ENCODE measurements around the gene INPP4A. TPM values are rescaled to one million over a fixed set of nuclear protein-coding genes. Genes with fewer than 3 reads are reported as not detected.

The INPP4A gene
- total RNA-seq, 1 donor = 26.8 TPM

- TF ChIP-seq CTCF (IDR thresholded peaks at IDR 0.05; ENCODE audit: insufficient read depth, low read depth, low read length) = no peak
- no peak for DNase-seq (ENCODE audit: low read depth)
- no peak overlapping the region for H3K4me3 ChIP-seq (ENCODE audit: low read depth, low read length)
These were observed 37.7 kb downstream of the INPP4A start for GRCh38 chr2:98482362-98482761.

GRCh38 chr2:98483257-98483861 is 38.7 kb downstream of the INPP4A start:
- H3K4me3 ChIP-seq (ENCODE audit: low read depth, low read length) = no peak overlapping the region
- DNase-seq (ENCODE audit: low read depth) = no peak
- no peak for TF ChIP-seq CTCF (IDR thresholded peaks at IDR 0.05; ENCODE audit: insufficient read depth, low read depth, low read length)

DNA sequence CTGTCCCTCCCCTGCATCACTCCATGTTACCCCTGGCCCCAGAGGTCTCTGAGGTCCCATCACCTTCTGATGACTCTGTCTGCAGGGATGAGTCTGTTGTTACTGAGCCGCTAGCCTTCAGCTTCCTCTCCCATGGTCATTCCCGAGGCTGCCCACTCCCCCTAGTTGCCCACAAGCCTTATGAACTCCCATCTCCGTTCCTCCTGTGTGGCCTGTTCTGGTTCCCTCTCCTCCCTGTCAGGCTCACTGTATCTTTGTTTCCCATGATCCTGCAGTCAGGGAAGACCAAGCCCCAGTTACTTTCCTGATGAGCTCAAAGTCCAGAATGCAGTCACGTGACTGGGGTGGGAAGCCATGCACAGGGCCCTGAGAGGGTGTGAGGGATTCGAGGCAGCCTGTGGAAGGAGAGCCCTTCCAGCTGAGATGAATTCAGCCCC is 39.5 kb downstream of the INPP4A start:
- no peak for TF ChIP-seq CTCF (IDR thresholded peaks at IDR 0.05; ENCODE audit: insufficient read depth, low read depth, low read length)
- H3K4me3 ChIP-seq (ENCODE audit: low read depth, low read length) = no peak overlapping the region
- no peak for DNase-seq (ENCODE audit: low read depth)

- no peak for DNase-seq (ENCODE audit: low read depth)
- H3K4me3 ChIP-seq (ENCODE audit: low read depth, low read length) = no peak overlapping the region
- no peak for TF ChIP-seq CTCF (IDR thresholded peaks at IDR 0.05; ENCODE audit: insufficient read depth, low read depth, low read length)
These were observed 40.2 kb downstream of the INPP4A start for GRCh38 chr2:98484652-98485452.

GRCh38 chr2:98485453-98485755 is 40.7 kb downstream of the INPP4A start:
- TF ChIP-seq CTCF (IDR thresholded peaks at IDR 0.05; ENCODE audit: insufficient read depth, low read depth, low read length) = no peak
- DNase-seq (ENCODE audit: low read depth) = no peak
- H3K4me3 ChIP-seq (ENCODE audit: low read depth, low read length) = no peak overlapping the region

DNA sequence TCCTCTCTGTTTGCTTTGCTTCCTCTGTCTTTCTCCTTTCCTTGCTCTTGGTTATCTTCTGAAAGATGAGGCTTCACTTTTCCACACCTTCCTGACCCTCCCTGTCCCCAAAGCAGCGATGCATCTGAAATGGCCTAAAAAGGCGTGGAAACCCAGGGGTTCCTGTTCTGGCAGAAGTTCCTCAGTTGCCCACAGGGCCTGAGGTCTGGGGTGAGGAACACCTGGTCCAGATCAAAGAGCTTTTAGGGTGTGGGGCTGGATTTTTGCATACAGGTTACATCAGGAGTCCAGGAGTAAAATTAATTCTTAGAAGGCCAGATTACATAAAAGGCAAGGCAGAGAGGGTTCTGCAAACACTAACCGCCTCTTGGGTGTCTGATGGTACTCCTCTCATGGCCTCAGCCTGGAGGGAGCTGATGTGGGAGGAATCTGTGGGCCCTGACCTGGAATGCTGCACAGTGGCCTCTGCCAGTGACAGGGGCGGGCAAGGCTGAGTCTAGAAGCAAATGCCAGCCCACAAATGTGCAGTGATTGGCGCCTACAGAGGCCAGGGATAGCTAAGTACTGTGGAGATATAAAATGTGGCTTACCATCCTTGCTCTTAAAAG is 41.8 kb downstream of the INPP4A start:
- DNase-seq (ENCODE audit: low read depth) = no peak
- no peak for TF ChIP-seq CTCF (IDR thresholded peaks at IDR 0.05; ENCODE audit: insufficient read depth, low read depth, low read length)
- H3K4me3 ChIP-seq (ENCODE audit: low read depth, low read length) = no peak overlapping the region

All from fibroblast of villous mesenchyme (primary cell).